ENCODE results near the gene HHIP.

DNA sequence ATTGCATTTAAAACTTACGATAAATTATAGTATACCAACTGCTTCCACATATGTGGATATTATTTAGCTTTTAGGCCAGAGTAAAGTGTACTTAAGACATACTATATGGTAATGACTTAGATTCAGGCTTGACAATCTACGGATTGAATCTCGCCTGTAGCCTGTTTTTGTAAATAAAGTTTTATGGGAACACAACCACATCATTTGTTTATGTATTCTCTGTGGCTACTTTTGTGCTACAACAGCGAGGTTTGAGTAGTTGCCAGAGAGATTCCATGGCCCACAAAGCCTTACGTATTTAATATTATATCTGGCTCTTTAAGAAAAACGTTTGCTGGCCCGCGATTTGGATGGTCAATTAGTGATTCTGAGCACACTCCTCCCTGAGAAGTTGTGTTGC lies 37.6 kb downstream of the HHIP start:
- TF ChIP-seq, protein P1, sequence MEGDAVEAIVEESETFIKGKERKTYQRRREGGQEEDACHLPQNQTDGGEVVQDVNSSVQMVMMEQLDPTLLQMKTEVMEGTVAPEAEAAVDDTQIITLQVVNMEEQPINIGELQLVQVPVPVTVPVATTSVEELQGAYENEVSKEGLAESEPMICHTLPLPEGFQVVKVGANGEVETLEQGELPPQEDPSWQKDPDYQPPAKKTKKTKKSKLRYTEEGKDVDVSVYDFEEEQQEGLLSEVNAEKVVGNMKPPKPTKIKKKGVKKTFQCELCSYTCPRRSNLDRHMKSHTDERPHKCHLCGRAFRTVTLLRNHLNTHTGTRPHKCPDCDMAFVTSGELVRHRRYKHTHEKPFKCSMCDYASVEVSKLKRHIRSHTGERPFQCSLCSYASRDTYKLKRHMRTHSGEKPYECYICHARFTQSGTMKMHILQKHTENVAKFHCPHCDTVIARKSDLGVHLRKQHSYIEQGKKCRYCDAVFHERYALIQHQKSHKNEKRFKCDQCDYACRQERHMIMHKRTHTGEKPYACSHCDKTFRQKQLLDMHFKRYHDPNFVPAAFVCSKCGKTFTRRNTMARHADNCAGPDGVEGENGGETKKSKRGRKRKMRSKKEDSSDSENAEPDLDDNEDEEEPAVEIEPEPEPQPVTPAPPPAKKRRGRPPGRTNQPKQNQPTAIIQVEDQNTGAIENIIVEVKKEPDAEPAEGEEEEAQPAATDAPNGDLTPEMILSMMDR (IDR thresholded peaks at IDR 0.05), result no peak
- no peak for TF ChIP-seq EZH2 (IDR thresholded peaks at IDR 0.05; ENCODE audit: borderline replicate concordance, insufficient read depth, low read depth, low read length, poor library complexity, severe bottlenecking)

Data from B cell (primary cell).